Endothelial cell (in vitro differentiated cells): ENCODE data around the gene MYO3A. TPM values are rescaled to one million over a fixed set of nuclear protein-coding genes. Genes with fewer than 3 reads are reported as not detected.

Experiments used
- DNase-seq: peaks from one replicate; pipeline ENCODE4 v3.0.0; 2021; ENCODE audit warnings: low spot score
- H3K27ac Mint-ChIP-seq: one replicate; pipeline ENCODE4 v1.8.0; 2021; ENCODE audit warnings: mixed read lengths, inconsistent platforms; ENCODE audit not compliant: unreplicated experiment
- H3K27me3 Mint-ChIP-seq: one replicate; pipeline ENCODE4 v1.8.0; 2021; ENCODE audit warnings: mild to moderate bottlenecking, moderate library complexity, mixed read lengths, inconsistent platforms; ENCODE audit not compliant: unreplicated experiment
- H3K36me3 Mint-ChIP-seq: one replicate; pipeline ENCODE4 v1.8.0; 2021; ENCODE audit warnings: mild to moderate bottlenecking, low read depth, mixed read lengths, inconsistent platforms; ENCODE audit not compliant: unreplicated experiment
- H3K4me1 Mint-ChIP-seq: one replicate; pipeline ENCODE4 v1.8.0; 2021; ENCODE audit warnings: mild to moderate bottlenecking, mixed read lengths, inconsistent platforms; ENCODE audit not compliant: unreplicated experiment
- H3K4me3 Mint-ChIP-seq: one replicate; pipeline ENCODE4 v1.8.0; 2021; ENCODE audit warnings: mild to moderate bottlenecking, mixed read lengths, inconsistent platforms; ENCODE audit not compliant: unreplicated experiment
- H3K9me3 Mint-ChIP-seq: one replicate; pipeline ENCODE4 v1.8.0; 2021; ENCODE audit warnings: mixed read lengths, inconsistent platforms; ENCODE audit not compliant: unreplicated experiment
- total RNA-seq: library from RNA; stranded (reverse); fragmentation: NEBNext Ultra II Directional; extraction: Animal tissue kit (Norgen Biotek cat#: 25700); gene quantifications from one replicate; pipeline ENCODE4 v1.2.1, GENCODE V29; 2021; ENCODE audit not compliant: unreplicated experiment
- TF ChIP-seq, protein P1 (sequence below): fragments of 200-600 bp; sonication (generic); IDR thresholded peaks from one replicate; pipeline ENCODE4 v1.5.0; 2021; ENCODE audit warnings: antibody characterized with exemption; ENCODE audit not compliant: unreplicated experiment

MYO3A gene
- total RNA-seq, 1 donor from 2014 or later = 11.4 TPM

DNA sequence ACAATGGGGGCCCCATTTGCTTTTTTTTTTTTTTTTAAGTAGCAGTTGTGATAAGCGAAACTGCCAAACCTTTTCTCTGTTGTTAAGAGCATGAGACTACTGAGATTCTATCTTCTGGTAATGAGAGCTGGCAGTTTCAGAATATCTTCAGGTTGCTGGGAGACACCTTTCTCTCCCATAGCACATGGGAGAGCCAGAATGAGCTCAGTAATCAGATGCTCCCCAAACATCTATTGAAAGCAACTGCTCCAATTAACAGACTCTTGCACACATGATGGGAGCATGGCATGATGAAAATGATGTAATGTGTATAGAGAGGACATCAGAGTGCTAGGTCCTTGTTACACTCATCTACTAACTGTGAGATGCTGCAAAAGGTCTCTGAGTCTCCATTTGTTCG, 18.8 kb downstream of the MYO3A start:
- no peaks in the 10 kb centered on the region for H3K9me3 Mint-ChIP-seq
- H3K4me1 Mint-ChIP-seq = peaks cover 2% of the 10 kb centered on the region
- TF ChIP-seq, protein P1, sequence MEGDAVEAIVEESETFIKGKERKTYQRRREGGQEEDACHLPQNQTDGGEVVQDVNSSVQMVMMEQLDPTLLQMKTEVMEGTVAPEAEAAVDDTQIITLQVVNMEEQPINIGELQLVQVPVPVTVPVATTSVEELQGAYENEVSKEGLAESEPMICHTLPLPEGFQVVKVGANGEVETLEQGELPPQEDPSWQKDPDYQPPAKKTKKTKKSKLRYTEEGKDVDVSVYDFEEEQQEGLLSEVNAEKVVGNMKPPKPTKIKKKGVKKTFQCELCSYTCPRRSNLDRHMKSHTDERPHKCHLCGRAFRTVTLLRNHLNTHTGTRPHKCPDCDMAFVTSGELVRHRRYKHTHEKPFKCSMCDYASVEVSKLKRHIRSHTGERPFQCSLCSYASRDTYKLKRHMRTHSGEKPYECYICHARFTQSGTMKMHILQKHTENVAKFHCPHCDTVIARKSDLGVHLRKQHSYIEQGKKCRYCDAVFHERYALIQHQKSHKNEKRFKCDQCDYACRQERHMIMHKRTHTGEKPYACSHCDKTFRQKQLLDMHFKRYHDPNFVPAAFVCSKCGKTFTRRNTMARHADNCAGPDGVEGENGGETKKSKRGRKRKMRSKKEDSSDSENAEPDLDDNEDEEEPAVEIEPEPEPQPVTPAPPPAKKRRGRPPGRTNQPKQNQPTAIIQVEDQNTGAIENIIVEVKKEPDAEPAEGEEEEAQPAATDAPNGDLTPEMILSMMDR = no peak
- H3K27me3 Mint-ChIP-seq = peaks cover 1% of the 10 kb centered on the region
- H3K36me3 Mint-ChIP-seq = peaks cover 10% of the 10 kb centered on the region
- no peak overlapping the region for H3K27ac Mint-ChIP-seq
- no peak overlapping the region for H3K4me3 Mint-ChIP-seq
- no peak for DNase-seq

DNA sequence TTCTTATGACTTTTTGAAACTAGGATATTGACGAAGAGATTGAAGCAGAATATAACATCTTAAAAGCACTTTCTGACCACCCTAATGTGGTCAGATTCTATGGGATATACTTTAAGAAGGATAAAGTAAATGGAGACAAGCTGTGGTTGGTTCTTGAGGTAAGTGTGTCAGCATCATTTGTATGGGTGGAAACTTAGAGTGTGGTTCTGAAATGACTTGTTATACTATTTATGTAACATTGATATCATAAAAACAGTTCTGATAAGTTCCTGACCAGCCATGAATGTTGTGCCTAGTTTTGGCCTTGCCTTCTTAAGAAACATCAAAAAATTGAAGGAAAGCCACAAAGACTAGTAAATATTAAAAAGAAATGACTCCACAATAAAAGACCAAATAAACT, 20.8 kb downstream of the MYO3A start:
- Mint-ChIP-seq H3K36me3 (peaks cover 13% of the 10 kb centered on the region), H3K27ac (no peak overlapping the region), H3K9me3 (no peaks in the 10 kb centered on the region), H3K27me3 (no peaks in the 10 kb centered on the region), H3K4me3 (no peak overlapping the region), H3K4me1 (no peaks in the 10 kb centered on the region)
- DNase-seq = no peak
- TF ChIP-seq, protein P1 = no peak

DNA sequence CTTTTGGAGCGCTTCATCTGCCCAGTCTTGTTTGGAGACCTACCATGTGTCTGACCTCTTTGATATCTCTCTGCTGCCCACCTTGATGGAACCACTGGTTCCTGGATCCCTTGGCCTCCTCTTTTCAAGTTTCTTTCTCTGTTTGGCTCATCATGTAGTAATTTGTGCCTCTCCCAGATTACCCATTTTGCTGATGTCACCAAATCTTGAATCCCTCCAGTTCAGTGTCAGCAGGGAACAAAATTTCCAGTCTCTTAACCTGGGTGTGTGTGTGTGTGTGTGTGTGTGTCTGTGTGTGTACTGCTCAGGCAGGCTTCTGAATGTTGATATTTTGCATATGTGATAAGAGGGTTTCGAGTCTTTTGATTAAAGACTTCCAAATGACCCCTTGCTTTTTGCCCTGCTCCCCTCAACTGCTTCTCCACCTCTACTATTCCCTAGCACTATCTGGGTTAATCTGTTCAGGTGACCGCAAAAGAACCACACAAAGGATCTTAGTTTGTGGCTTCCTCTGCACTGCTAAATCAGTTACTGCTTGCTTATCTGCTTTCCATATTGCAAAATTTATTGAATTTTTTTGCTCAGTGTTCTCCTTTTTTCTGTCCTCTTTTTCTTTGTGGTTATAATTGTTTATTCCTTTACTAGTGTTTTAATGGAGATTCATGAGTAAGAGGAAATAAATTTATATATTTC, 25.7 kb downstream of the MYO3A start:
- DNase-seq = no peak
- Mint-ChIP-seq H3K27ac (no peak overlapping the region), H3K27me3 (no peaks in the 10 kb centered on the region), H3K4me3 (no peak overlapping the region), H3K36me3 (peaks cover 13% of the 10 kb centered on the region), H3K9me3 (no peaks in the 10 kb centered on the region), H3K4me1 (peaks cover 2% of the 10 kb centered on the region)
- TF ChIP-seq, protein P1 = no peak

DNA sequence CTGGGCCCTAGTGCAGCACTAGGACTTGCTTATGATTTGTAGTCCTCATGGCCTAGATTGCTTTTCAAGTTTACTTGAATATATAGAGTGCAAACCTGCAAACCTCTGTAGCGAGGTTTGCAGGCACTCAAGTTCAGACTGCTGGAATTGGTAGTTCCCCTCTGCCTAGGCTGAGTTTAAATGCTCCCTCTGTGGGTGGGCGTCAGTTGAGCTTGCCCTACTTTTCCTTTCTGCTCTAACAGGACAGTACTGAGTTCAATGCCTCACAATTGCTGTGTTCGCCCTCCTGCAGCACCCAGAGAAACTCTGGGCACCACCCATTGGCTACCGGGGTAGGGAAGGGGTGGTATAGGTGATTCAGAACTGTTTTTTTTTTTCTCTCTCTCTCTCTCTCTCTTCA, 31.6 kb downstream of the MYO3A start:
- TF ChIP-seq, protein P1 = no peak
- H3K36me3 Mint-ChIP-seq = no peaks in the 10 kb centered on the region
- no peak for DNase-seq
- no peak overlapping the region for H3K4me3 Mint-ChIP-seq
- H3K4me1 Mint-ChIP-seq = peaks cover 5% of the 10 kb centered on the region
- H3K27me3 Mint-ChIP-seq = no peaks in the 10 kb centered on the region
- no peak overlapping the region for H3K27ac Mint-ChIP-seq
- no peaks in the 10 kb centered on the region for H3K9me3 Mint-ChIP-seq

DNA sequence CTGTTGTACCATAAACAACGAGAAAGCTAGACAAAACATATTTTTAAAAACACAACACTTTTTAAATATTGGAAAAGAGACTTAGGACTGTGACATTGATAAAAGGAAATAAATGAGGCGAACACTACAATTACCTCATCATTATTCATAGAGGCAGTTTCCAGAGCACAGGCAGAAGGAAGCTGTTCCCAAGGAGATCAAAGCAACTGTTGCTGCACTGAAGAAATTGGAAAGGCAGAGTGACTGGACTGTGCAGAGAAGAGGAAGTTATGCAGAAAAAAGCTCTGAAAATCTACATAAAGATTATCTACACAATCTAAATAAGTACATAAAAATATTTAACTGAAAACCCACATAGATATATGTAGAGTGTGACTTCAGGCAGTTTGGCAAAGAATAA, 32.8 kb downstream of the MYO3A start:
- TF ChIP-seq, protein P1 = no peak
- H3K27me3 Mint-ChIP-seq = no peaks in the 10 kb centered on the region
- DNase-seq = no peak
- no peaks in the 10 kb centered on the region for H3K9me3 Mint-ChIP-seq
- H3K4me1 Mint-ChIP-seq = peaks cover 5% of the 10 kb centered on the region
- no peak overlapping the region for H3K27ac Mint-ChIP-seq
- H3K4me3 Mint-ChIP-seq = no peak overlapping the region
- no peaks in the 10 kb centered on the region for H3K36me3 Mint-ChIP-seq
